ENCODE data around the gene RABGAP1L.

RABGAP1L gene

DNA sequence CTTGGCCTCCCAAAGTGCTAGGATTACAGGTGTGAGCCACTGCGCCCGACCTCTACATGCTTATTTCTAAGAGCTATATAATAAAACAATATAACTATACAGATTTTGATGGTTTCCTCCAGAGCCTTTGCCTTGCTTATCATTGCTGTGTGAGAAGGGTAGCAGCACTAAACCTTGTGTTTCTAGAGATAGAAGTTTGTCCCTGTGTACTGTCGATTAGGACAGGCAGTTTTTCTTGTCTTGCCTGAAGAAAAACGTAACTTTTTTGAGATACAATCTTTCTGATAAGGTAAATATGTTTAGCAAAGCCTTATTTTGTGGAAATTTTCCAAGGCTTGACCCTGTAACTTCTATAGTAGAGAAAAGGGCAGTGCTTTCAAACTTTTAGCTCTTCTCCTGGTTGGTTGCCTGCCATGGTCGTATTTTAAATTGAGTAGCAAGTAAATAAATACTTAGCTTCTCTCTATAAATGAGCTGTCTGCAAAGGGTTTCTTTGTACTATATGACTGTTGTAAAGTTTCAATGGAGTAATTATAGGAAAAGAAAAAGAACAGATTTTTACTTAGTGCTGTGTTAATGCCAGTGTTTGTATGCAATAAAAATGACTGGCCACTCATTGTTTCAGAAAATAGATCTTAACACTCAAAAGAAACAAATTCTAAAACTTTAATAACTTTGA, 754.0 kb downstream of the RABGAP1L start:
- DNase-seq = no peak

DNA sequence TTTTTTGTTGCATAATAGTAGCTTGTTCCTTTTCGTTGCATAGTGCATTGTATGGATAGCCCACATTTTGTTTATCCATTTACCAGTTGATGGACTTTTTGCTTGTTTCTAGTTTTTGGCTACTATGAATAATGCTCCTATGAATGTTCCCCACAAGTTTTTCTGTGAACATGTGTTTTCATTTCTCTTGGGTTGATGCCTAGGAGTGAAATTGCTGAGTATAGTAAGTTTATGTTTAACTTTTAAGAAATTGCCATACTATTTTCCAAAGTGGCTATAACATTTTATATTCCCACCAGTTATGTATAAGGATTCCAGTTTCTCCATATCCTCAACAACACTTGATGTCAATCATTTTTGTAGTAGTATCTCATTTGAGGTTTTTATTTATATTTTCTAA, 755.7 kb downstream of the RABGAP1L start:
- DNase-seq = no peak

DNA sequence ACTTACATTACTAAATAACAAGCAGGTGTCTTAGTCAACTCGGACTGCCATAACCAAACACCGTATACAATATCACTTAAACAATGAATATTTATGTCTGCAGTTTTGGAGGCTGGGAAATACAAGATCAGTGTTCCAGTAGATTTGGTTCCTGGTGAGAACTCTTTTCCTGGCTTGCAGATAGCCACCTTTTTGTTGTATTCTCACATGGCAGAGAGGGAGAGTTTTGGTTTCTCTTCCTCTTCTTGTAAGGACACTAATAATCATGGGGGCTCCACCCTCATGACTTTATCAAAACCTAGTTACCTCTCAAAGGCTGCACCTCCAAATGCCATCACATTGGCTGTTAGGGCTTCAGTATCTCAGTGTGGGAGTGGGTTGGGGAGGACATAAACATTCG, 757.5 kb downstream of the RABGAP1L start:
- DNase-seq = no peak

DNA sequence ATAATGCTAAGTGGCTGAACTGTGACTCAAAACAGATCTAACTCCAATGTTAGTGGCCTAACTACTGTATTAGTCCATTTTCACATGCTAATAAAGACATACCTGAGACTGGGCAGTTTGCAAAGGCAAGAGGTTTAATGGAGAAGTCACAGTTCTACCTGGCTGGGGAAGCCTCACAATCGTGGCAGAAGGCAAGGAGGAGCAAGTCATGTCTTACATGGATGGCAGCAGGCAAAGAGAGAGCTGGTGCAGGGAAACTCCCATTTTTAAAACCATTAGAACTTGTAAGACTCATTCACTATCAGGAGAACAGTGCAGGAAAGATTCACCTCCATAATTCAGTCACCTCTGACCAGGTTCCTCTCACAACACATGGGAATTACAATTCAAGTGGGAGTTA, 760.8 kb downstream of the RABGAP1L start:
- no peak for DNase-seq

DNA sequence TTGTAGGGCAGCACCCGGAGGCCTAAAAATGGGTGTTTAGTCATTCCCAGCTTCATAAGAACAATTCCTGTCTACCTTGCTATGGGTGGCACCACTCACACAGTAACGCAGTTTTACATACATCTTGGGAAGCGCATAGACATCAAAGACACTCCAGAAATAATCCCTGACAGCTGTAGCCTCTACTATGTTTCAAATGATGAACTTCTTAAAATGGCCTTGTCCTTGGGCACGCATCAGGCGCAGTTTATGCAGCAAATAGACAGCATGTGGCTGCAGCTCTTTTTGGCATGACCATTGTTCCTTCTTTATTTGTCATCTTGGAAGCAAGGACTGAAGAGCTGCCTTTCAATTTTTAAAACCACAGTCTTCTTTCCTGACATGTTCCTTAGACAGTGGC, 762.8 kb downstream of the RABGAP1L start:
- DNase-seq = no peak

DNA sequence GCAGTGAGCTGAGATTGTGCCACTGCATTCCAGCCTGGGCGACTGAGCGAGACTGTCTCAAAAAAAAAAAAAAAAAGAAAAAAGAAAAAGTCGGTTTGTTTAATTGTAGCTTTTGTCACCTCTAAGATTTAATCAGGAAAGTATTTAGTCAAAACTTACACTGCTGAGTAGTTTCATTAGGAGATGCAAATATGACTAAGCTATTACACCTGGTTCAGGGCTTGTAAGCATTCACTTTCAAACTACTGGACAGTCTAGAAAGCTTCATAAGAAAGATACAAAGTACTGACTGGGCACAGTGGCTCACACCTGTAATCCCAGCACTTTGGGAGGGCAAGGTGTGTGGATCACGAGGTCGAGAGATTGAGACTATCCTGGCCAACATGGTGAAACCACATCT, 764.5 kb downstream of the RABGAP1L start:
- no peak for DNase-seq

DNA sequence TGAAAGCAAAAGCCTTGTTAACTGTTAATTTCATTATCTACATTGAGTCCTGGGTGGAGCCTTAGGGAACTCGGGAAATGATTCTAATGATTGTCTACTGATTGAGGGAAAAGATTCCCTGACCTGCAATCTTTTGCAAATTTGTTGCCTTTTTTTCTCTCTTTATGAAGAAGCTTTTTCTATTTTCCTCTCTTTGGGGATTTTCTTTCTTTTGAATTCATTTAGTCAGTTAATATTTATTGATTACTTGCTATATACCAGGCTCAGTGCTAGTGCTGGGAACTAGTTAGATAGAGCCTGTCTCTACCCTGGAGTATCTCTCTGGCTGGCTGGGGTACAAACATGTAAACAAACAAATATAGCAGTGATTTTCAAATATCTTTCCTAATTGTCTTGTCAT, 769.2 kb downstream of the RABGAP1L start:
- no peak for DNase-seq

DNA sequence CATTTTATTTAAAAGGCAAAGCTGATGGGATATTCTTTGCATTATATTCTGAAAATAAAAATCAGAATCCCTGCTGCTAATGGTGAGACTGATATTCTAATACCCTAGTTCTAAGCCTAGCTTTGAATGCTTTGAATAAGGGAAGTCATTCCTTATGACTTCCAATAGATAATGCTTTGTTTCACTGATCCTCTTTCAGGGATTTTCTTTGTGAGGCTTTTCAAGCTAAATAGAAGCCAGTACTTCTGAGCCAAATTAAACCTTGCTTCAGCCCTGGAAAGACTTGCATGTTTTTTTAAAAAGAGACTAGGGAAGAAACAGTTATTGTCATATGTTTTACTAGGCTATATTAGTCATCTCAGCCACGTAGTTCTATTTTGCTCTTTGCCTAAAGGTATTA, 771.9 kb downstream of the RABGAP1L start:
- DNase-seq = no peak

DNA sequence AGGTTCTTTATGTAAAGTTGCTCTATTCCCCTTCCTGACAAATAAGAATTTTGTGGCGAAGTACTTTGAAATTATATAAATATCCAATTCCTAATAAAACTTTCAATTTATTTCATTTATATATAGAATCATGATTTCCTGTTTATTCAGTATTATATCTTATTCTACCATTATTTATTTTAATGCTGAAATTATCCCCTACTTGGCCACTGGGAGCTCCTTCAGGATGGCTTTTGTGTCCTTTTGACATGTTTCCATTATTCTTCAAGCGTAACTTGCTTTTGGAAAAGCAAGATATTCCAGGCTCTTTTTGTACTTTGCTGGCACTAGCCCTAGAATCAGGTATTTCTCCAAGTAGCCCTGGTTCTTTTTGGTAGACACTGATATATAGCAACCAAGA, 773.3 kb downstream of the RABGAP1L start:
- DNase-seq = no peak

DNA sequence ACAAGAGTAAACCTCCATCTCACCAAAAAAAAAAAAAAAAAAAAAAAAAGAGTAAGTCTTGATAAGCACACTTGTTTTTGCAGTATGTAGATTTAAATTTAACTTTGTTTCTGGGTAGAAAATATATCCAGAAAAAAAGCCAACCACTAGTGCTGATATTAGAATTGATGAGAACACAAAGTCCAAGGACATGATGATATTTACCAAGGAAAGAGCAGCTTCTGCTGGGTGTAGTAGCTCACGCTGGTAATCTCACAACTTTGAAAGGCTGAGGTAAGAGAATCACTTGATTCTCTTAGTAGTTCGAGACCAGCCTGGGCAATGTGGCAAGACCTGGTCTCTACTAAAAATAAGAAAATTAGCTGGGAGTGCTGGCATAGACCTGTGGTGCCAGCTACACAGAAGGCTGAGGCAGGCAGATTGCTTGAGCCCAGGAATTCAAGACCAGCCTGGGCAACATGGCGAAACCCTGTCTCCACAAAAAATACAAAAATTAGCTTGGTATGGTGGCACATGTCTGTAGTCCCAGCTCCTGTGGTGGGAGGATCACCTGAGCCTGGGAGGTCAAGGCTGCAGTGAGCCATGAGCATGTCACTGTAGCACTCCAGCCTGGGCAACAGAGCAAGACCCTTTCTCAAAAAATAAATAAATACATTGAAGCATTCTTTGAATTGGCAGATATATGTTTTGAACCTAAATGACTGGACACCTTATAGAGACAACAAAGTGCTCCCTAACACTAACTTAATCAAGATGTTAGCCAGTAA, 776.8 kb downstream of the RABGAP1L start:
- no peak for DNase-seq

DNA sequence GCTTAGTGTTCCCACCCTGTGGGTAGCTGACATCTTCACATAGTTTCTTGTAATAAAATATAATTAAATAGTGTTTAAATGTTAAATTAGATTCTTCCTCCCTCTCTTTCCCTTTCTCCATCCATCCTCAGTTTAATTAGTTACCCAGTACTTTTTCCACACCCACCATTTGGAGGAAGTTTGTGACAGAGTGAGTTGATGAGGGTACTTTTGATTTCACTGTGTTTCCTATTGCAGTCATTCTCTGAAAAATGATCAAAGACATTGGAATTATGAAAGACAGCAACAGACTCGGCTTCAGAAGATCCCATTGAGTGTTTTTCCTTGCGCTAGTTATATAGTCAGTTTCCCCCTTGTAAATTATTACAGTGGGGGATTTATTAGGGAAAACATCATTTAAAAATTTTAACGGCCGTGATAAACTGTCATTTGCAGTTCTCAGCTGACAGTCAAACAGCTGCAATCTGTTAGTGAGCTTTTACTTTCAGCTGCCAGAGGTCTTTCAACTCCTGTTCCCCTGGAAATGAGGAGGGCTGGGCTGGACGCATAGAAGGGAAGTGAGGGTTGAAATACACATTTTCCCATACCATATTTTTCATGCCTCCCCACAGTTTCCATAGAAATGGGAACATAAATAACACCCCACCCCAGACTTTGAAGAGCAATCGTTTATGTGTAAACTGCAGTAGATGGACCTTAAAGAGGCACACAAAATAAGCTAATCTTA, 779.1 kb downstream of the RABGAP1L start:
- no peak for DNase-seq

DNA sequence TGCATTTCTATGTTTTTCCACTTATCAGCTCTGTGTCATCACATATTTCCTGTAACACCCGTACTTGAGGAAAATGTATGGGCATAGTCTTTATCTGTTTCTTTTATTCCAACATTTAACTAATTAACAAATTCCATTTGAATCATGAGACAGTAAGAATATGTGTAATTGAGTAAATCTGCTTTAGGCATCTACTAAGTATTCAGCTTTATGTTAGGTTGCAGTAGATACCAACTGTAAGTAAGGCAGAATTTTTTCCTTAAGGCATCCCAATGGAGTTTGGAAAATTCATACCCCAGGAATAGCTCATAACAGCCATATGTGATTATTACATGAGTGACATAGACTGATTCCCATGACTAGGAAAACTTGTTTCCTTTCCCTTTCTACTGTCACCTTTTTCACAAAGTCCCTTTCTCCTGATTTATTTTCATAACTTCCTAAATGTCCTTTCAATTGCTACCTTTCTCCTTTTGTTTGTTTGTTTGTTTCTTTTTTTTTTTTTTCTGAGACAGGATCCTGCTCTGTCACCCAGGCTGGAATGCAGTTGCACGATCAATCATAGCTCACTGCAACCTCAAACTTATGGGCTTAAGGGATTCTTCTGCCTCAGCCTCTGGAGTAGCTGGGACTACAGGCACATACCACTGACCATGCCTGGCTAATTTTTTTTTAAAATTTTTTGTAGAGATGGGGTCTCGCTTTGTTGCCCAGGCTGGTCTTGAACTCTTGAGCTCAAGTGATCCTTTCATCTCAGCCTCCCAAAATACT, 780.6 kb downstream of the RABGAP1L start:
- DNase-seq = no peak

DNA sequence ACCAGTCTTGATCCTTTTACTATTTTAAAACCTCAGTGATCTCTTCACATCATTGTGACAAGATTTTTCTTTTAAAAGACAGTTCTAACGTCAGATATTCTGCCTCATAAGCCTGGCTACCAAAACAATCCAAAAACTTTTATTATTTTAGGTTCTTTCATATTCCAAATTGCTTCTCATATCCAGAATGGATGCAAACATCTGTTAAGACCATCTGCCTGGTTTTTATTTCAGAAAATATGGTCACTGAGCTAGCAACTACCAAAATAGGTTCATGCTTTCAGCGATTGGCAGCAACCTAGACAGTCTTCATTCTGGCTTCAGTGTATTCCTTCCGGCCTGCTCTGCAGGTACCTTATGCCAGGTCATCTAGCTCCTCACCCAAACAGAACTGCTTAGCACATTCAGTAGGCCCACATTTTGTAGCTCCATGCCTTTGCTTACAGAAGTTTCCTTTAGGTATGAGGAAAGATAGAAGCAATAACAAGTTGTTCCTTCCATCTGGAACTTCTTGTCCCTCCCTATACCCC, 781.4 kb downstream of the RABGAP1L start:
- no peak for DNase-seq

DNA sequence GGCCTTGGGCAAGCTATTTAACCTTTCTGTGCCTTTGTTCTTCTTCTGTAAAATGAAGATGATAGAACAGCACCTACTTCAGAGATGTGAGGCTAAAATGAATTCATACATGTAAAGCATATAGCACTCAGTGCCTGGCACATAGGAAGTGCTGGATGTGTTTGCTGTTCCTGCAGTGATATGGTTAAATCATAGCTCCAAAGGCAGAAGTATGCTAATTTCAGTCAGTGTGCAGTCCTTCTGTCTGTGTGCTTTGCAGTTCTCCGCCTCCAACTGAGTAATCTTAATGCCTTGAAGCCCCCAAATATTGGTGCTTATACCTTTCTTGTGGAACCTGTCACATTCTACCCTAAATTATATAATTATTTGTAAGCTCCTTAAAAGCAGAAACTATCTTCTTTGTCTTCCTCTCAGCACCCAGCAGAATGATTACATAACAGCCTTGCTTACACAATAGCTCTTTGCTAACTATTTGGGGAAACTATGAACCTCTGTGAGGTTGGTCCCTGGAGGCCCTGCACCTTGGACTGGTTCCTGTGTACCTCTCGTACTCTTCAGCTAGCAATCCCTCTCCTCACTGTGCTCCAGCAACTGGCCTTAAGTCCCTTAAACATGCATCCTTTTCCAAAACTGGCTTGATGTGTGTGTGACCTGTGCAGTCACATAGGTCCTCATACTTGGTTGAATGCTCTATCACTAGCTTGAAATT, 783.4 kb downstream of the RABGAP1L start:
- no peak for DNase-seq

DNA sequence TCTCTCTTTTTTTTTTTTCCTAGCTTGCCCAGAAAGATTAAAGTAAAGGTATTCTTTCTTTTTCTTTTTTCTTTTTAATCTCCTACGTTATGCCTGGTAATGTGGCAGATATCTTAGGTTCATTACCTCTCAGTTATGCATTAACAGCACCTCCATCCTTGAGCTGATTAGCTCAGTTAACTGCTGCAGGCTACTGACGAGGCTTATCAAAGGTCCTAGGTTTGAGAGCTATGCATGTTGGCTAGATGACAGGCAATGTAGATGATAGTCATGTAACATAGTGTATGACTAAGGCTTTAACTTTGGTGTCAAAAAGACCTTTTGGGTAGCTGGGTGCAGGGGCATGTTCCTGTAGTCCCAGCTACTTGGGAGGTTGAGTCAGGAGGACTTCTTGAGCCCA, 786.7 kb downstream of the RABGAP1L start:
- no peak for DNase-seq

DNA sequence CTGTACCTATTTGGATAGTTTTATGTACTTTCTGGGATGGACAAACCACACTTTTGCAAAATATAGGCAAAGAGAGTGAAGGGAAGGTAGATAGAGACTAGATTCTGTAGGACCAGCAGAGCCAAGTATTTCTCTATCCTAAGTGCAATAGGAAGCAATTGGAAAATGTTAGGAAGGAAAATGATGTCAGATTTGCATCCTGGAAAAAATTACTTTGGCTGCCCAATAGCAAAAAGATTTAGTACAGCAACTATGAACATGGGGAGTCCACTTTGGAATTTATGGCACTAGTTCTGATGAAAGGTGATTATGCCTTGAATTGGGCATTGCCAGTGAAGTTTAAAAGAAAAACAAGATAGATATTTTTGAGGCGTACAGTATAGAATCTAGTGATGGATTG, 789.7 kb downstream of the RABGAP1L start:
- DNase-seq = no peak

DNA sequence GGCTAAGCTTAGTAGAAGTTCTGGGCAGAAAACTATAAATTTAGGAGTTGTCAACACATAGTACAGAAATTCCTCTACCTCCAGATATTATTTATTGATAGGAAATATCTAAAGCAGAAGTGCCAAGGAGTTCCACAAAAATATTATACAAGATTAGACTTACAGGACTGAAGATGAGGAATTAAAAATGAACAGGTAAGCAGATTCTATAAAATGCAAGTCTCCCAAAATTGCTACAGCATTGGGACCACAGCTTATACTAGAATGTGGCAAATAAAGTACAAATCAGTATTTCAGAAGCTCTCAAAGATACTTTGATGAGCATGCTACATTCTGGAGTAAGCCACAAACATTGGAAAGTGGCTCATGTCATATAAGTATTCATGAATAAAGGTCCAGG, 790.3 kb downstream of the RABGAP1L start:
- DNase-seq = no peak

DNA sequence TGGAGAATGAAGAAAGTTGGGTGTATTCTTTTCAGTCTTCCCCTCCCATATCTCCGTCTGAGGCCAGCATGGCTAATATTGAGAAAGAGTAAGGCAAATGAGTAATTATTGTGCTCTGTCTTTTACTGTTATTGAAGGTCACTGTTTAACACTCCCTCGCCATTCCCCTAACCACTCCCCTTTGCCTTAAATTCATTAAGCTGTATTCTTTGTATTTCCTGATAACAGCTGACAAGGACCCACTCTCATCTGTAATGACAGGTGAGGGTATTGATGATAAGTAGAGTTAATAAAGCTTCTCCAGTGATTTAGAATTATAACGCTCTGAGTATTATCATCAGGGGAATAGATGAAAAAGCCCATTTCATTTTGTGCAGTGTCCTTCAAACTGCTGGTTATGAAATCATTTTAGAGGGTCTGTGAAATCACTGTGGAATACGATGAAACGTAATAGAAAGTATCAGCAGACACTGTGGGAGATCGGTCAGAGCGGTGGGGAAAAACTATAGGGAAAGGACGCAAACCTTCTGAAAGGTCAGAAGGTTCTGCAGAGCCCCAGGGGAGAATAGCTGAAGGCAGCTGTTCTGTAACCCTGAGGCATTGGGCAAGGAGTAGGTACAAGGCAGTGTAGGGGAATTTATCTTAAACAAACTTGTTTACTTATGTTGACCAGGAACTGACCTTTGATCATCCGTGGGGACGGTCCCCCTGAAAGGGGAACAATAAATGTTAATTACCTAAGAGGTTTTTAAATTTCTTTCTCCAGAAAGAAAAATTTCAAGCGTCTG, 794.2 kb downstream of the RABGAP1L start:
- no peak for DNase-seq

DNA sequence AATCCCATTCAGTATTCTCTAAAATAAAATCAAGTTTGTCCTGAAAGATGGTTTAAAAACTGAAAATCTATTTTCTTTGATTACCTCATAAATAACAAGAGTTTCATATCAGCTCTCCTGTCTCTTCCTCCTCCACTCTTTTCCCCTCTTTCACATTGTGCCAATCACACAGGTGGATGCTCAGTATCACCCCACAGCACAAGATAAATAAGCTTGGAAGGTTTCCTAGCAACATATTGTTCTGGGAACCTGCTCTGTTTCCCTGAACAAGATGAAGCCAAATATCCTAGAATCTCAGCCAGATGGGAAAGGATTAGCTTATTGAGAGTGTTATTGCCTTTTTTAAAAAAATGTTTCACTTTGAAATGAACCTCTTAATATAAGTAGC, 794.7 kb downstream of the RABGAP1L start:
- no peak for DNase-seq

DNA sequence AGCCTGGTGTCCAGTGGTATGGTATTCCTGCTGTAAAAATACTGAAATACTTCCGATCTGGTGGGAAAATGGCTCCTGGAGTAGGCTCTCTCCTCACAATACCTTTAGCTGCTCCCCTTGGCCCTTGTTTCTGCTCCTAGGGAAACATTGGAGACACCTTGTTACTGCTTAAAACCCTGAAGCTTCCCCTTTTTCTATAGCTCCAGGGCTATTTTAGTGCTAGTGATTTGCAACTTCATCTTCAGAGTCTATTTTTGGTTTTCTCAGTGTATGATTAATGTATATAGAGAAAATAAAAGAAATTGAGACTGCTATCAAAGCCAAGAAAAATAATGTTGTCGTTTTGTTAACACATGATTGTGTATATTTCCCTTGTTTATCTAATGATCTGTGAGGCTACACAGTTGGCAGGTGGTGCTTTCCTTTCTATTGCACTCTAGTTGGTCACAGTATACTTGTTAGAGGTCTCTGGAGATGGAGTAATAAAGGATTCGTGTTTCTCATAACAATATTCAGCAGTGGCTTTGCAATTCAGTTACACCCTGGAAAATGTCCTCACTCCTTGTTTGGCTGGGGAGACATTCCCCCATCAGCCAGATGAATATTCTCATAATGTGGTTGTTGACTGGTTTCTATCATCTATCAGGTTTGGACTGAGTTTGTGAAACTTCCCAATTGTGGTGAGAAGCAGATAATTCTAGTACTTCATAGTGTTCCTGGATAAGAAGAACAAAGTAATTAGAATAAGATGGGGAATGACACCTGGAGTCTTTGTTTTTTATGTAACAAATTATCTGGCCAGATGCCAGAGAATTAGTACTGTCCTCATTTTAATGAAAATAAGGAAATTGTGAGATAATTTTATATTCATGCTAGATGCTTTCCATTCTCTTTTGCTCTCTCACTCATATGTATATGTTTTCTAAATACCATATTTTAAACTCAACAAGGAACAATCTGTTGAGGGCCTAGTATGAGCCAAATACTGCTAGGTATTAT, 795.6 kb downstream of the RABGAP1L start:
- DNase-seq = no peak
